Medulla oblongata (tissue), 1 donor: ENCODE results near the gene MYLIP.
"Not testable (repeated sequence)": the region's sequence is repeated elsewhere in the genome, so short reads cannot be mapped to it uniquely, and the experiment has no call there.

Experiments used
- DNase-seq: peaks from one replicate; pipeline ENCODE4 v3.0.0-alpha.2; 2015; ENCODE audit errors: extremely low spot score

Gene MYLIP

GRCh38 chr6:16173167-16173940 is 44.5 kb downstream of the MYLIP start:
- no peak for DNase-seq

GRCh38 chr6:16174416-16175078 is 45.7 kb downstream of the MYLIP start:
- no peak for DNase-seq

GRCh38 chr6:16176600-16176999 is 47.7 kb downstream of the MYLIP start:
- DNase-seq, result not testable (repeated sequence)

- no peak for DNase-seq
Measured at GRCh38 chr6:16177881-16178280, 49.0 kb downstream of the MYLIP start.

- DNase-seq, result no peak
Measured at GRCh38 chr6:16178351-16178750, 49.5 kb downstream of the MYLIP start.

- no peak for DNase-seq
Measured at GRCh38 chr6:16179063-16179462, 50.2 kb downstream of the MYLIP start.

- no peak for DNase-seq
Measured at GRCh38 chr6:16179970-16180431, 51.1 kb downstream of the MYLIP start.

- no peak for DNase-seq
Measured at GRCh38 chr6:16180696-16181438, 52.0 kb downstream of the MYLIP start.

- no peak for DNase-seq
Measured at GRCh38 chr6:16181439-16182297, 52.8 kb downstream of the MYLIP start.

GRCh38 chr6:16183187-16183664 is 54.3 kb downstream of the MYLIP start:
- peak; percentile 72 for DNase-seq

GRCh38 chr6:16184129-16184528 is 55.2 kb downstream of the MYLIP start:
- DNase-seq, result peak; percentile 33

- no peak for DNase-seq
Measured at GRCh38 chr6:16184551-16184950, 55.7 kb downstream of the MYLIP start.

- DNase-seq, result no peak
Measured at GRCh38 chr6:16187176-16187575, 58.3 kb downstream of the MYLIP start.

GRCh38 chr6:16190214-16190613 is 61.3 kb downstream of the MYLIP start:
- DNase-seq, result no peak

- no peak for DNase-seq
Measured at GRCh38 chr6:16196260-16196983, 67.5 kb downstream of the MYLIP start.

GRCh38 chr6:16196984-16197546 is 68.2 kb downstream of the MYLIP start:
- DNase-seq, result no peak
